MM.1S (cell line): Measurements from ENCODE around the gene SLC25A25.

ENCODE experiments used
- EZH2 ChIP-seq: fragments of 300-600 bp; sonication (generic); optimal IDR thresholded peaks from 2 replicates; pipeline ENCODE3; 2017; ENCODE audit warnings: low read depth, mild to moderate bottlenecking, antibody characterized with exemption, low read length, mixed read lengths
- EZH2phosphoT487 ChIP-seq: fragments of 300-600 bp; sonication (generic); IDR thresholded peaks from 2 replicates; pipeline ENCODE4 v1.6.1; 2018; ENCODE audit warnings: antibody characterized with exemption, low read length
- TF ChIP-seq, protein P1 (sequence below): fragments of 300-600 bp; sonication (generic); IDR thresholded peaks from 2 replicates; pipeline ENCODE4 v1.5.1; 2016; ENCODE audit warnings: antibody characterized with exemption, low read length, mixed read lengths

DNA sequence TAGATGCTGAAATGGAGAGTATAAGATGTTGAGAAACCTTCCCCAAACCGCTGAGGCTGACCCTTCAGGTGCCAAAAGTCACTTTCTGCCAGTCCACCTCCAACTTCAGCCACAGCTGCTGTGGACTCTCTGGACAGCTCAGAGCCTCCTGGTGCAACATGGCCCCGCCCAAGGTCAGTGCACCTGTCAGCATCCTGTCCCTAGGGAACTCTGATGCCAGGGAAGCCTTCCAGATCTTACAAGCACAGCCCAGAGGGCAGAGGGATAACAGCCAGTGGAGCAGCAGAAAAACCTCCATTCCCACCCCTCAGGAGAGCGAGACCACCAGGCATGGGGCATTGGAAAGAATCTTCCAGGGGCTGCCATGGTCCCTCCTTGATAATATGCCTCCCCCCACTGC is 70.0 kb downstream of the SLC25A25 start:
- no peak for TF ChIP-seq EZH2
- TF ChIP-seq, protein P1, sequence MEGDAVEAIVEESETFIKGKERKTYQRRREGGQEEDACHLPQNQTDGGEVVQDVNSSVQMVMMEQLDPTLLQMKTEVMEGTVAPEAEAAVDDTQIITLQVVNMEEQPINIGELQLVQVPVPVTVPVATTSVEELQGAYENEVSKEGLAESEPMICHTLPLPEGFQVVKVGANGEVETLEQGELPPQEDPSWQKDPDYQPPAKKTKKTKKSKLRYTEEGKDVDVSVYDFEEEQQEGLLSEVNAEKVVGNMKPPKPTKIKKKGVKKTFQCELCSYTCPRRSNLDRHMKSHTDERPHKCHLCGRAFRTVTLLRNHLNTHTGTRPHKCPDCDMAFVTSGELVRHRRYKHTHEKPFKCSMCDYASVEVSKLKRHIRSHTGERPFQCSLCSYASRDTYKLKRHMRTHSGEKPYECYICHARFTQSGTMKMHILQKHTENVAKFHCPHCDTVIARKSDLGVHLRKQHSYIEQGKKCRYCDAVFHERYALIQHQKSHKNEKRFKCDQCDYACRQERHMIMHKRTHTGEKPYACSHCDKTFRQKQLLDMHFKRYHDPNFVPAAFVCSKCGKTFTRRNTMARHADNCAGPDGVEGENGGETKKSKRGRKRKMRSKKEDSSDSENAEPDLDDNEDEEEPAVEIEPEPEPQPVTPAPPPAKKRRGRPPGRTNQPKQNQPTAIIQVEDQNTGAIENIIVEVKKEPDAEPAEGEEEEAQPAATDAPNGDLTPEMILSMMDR, result no peak
- no peak for TF ChIP-seq EZH2phosphoT487
